Activated naive CD8-positive, alpha-beta T cell treated with anti-CD3 and anti-CD28 coated beads, Interleukin-2, amount 10 ng/mL, durations not matched to agents 7 days and 5 days (primary cell): ENCODE results near the gene NKX1-2. TPM values are rescaled to one million over a fixed set of nuclear protein-coding genes. Genes with fewer than 3 reads are reported as not detected.

Experiments used
- ATAC-seq: fragments of 150-1000 bp; cut with Tn5 transposase; one replicate; pipeline ENCODE4 v1.10.0; 2021; ENCODE audit warnings: low read depth, moderate library complexity
- POLR2A ChIA-PET: fragments of 350-600 bp; sonication (Branson Sonifier 250); formaldehyde crosslinking; loops from one replicate; lab custom pipeline; 2021; ENCODE audit warnings: antibody characterized with exemption; lab: Charles Lee
- DNase-seq: peaks from one replicate; pipeline ENCODE4 v3.0.0; 2021
- H3K27ac Mint-ChIP-seq: one replicate; pipeline ENCODE4 v1.8.0; 2022; ENCODE audit warnings: mild to moderate bottlenecking, mixed read lengths
- H3K27me3 Mint-ChIP-seq: one replicate; pipeline ENCODE4 v1.8.0; 2022; ENCODE audit warnings: mild to moderate bottlenecking, moderate library complexity, mixed read lengths
- H3K36me3 Mint-ChIP-seq: one replicate; pipeline ENCODE4 v1.8.0; 2021; ENCODE audit warnings: mild to moderate bottlenecking, mixed read lengths
- H3K4me1 Mint-ChIP-seq: one replicate; pipeline ENCODE4 v1.8.0; 2021; ENCODE audit warnings: mixed read lengths
- H3K4me3 Mint-ChIP-seq: one replicate; pipeline ENCODE4 v1.8.0; 2022; ENCODE audit warnings: mild to moderate bottlenecking, moderate library complexity, mixed read lengths
- H3K9me3 Mint-ChIP-seq: one replicate; pipeline ENCODE4 v1.8.0; 2021; ENCODE audit warnings: mixed read lengths
- total RNA-seq, 2 experiments: library from RNA; stranded (reverse); gene quantifications; one replicate each; pipeline ENCODE4 v1.2.3, GENCODE V29; 2021

NKX1-2 gene
- total RNA-seq, 2 experiments from 2014 or later, result not detected

GRCh38 chr10:124409696-124410095, 40.1 kb downstream of the NKX1-2 start:
- ATAC-seq (no peak), DNase-seq (no peak)
- H3K4me3 Mint-ChIP-seq, result no peak overlapping the region
- H3K36me3 Mint-ChIP-seq, result peaks cover 16% of the 10 kb centered on the region
- no peak overlapping the region for H3K27ac Mint-ChIP-seq
- H3K27me3 Mint-ChIP-seq, result no peaks in the 10 kb centered on the region
- POLR2A ChIA-PET, result no interaction called here
- no peaks in the 10 kb centered on the region for H3K9me3 Mint-ChIP-seq
- no peaks in the 10 kb centered on the region for H3K4me1 Mint-ChIP-seq

- no peak for DNase-seq
- ATAC-seq, result no peak
- Mint-ChIP-seq H3K27me3 (no peaks in the 10 kb centered on the region), H3K4me1 (peaks cover 7% of the 10 kb centered on the region), H3K4me3 (no peak overlapping the region), H3K9me3 (no peaks in the 10 kb centered on the region), H3K27ac (no peak overlapping the region), H3K36me3 (peaks cover 21% of the 10 kb centered on the region)
- POLR2A ChIA-PET, result no interaction called here
Measured at GRCh38 chr10:124408357-124408756, 41.5 kb downstream of the NKX1-2 start.

- POLR2A ChIA-PET, result no interaction called here
- H3K4me3 Mint-ChIP-seq, result no peak overlapping the region
Measured at GRCh38 chr10:124407456-124407855, 42.4 kb downstream of the NKX1-2 start.

GRCh38 chr10:124403548-124403947, 46.3 kb downstream of the NKX1-2 start:
- H3K27me3 Mint-ChIP-seq, result no peaks in the 10 kb centered on the region
- DNase-seq (no peak), ATAC-seq (peak; percentile 100)
- no peaks in the 10 kb centered on the region for H3K9me3 Mint-ChIP-seq
- H3K4me1 Mint-ChIP-seq, result peaks cover 11% of the 10 kb centered on the region
- no peak overlapping the region for H3K4me3 Mint-ChIP-seq
- peaks cover 11% of the 10 kb centered on the region for H3K36me3 Mint-ChIP-seq
- POLR2A ChIA-PET, result interaction anchor here (0.5 to 1.1 kb wide), 5 partner anchors 12 to 573 kb away, joined by 3 to 6 read pairs (median 4); partner anchors contain the start of genes LHPP and OAT
- peak overlapping the region; percentile 69 for H3K27ac Mint-ChIP-seq

More at GRCh38 chr10:124407456-124407855, 42.4 kb downstream of the NKX1-2 start:
- H3K27ac Mint-ChIP-seq, result no peak overlapping the region
- peaks cover 21% of the 10 kb centered on the region for H3K36me3 Mint-ChIP-seq
- no peaks in the 10 kb centered on the region for H3K27me3 Mint-ChIP-seq
- ATAC-seq (no peak), DNase-seq (no peak)
- peaks cover 11% of the 10 kb centered on the region for H3K4me1 Mint-ChIP-seq
- H3K9me3 Mint-ChIP-seq, result no peaks in the 10 kb centered on the region

- no peak overlapping the region for H3K27ac Mint-ChIP-seq
Measured at GRCh38 chr10:124402273-124402672, 47.6 kb downstream of the NKX1-2 start.

GRCh38 chr10:124401633-124402032, 48.2 kb downstream of the NKX1-2 start:
- no peak overlapping the region for H3K27ac Mint-ChIP-seq
- peaks cover 11% of the 10 kb centered on the region for H3K4me1 Mint-ChIP-seq
- no peaks in the 10 kb centered on the region for H3K27me3 Mint-ChIP-seq
- POLR2A ChIA-PET, result no interaction called here
- DNase-seq, result no peak
- no peak overlapping the region for H3K4me3 Mint-ChIP-seq
- H3K9me3 Mint-ChIP-seq, result no peaks in the 10 kb centered on the region
- H3K36me3 Mint-ChIP-seq, result peaks cover 7% of the 10 kb centered on the region
- no peak for ATAC-seq

More at GRCh38 chr10:124402273-124402672, 47.6 kb downstream of the NKX1-2 start:
- Mint-ChIP-seq H3K36me3 (peaks cover 7% of the 10 kb centered on the region), H3K9me3 (no peaks in the 10 kb centered on the region), H3K27me3 (no peaks in the 10 kb centered on the region), H3K4me3 (no peak overlapping the region), H3K4me1 (peaks cover 11% of the 10 kb centered on the region)
- no peak for DNase-seq
- ATAC-seq, result no peak
- POLR2A ChIA-PET, result no interaction called here

Other genes starting within 250 kb of the NKX1-2 start
- 10 to 100 TPM; 25.3 to 28.0 TPM for gene OAT, start 31.1 kb downstream of the NKX1-2 start, total RNA-seq
- gene LHPP, start 11.8 kb upstream of the NKX1-2 start, total RNA-seq, result 10 to 100 TPM; 21.4 to 24.3 TPM